ENCODE data around the gene CCT7.
"Not testable (repeated sequence)": the region's sequence is repeated elsewhere in the genome, so short reads cannot be mapped to it uniquely, and the experiment has no call there.

The CCT7 gene

GRCh38 chr2:73233932-73234832 is at the start of gene CCT7:
Gene CCT7 (plus strand): TSS chr2:73234308. CDS start chr2:73234379, 71 bp downstream.
- DNase-seq, result peak; percentile 97

DNA sequence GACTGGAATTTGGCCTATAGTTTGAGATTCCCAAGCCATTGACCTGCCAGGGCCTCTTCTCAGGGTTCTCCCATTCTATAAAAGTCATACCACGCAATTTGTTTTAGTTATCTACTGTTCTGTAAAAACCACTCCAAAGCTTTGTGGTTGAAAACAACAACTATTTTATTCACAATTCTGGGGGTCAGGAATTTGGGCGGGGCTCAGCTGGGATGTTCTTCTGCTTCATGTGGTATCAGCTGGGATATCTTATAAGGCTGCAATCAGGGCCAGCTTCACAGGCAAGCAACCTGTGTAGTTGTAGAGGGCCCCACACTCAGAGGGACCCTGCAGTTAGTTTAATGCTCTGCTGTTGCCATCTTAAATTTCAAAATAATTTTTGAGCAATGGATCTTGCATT is 48.1 kb upstream of the CCT7 start:
- DNase-seq, result no peak

GRCh38 chr2:73187549-73187948 is 46.6 kb upstream of the CCT7 start:
- DNase-seq, result no peak

DNA sequence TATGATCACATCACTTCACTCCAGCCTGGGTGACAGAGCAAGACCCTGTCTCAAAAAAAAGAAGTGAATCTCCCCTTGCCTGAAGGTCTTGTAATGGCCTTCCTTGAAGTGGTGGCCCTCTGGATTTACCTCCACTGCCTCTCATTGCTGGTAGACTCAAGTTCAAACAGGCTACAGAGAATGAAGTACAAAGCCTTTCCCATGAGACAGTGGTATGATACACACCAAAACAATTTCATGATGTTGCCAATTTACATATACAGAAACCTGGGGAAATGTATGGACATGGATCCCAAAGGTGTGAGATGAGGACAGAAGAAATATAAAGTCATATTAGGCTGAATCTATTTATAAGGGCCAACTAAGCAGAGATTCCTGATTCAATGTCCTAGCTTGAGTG is 36.5 kb upstream of the CCT7 start:
- no peak for DNase-seq

DNA sequence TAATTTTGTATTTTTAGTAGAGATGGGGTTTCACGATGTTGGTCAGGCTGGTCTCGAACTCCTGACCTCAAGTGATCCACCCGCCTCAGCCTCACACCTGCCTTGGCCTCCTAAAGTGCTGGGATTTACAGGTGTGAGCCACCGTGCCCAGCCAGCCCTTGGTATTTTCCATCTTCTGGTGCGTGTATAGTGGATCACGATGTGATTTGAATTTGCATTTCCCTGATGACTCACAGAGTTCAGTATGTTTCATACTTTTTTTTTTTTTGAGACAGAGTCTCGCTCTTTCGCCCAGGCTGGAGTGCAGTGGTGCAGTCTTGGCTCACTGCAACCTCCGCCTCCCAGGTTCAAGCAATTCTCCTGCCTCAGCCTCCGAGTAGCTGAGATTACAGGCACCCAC is 33.8 kb upstream of the CCT7 start:
- not testable (repeated sequence) for DNase-seq

DNA sequence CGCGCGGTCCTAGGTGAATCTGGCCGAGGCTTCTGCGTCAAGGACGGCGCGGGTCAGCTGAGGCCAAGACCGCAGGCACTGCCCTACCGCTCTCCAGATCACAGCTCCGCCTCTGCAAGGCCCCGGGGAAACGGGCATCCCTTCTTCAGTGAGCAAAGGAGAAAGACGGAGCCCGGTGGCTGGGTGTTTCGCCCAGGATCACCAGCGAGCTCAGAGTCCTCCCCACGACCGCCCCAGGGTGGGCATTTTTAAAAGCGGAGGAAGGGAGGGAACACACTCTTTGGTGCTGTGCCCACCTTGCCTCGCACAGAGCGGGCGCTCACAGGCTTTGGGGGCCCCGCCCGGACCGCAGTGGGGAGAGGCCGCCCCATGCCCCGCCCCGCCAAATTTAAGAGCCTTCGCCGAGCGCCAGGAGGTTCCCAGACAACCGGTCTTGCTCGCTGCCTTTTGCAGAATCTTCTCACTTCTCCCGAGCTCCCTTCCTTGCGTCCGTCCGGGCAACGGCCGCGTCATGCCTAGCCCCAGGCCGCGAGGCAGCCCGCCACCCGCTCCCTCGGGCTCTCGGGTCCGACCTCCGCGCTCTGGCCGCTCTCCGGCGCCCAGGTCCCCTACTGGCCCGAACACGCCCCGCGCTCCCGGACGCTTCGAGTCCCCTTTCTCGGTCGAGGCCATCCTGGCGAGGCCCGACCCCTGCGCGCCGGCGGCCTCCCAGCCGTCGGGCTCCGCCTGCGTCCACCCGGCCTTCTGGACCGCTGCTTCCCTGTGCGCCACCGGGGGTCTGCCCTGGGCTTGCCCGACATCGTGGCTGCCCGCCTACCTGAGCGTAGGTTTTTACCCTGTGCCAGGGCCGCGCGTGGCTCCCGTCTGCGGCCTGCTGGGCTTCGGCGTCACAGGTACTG is 31.7 kb upstream of the CCT7 start, which contains the start of gene NOTO:
TSS of gene NOTO (plus strand) at position 419 of the 899 bp plus-strand sequence. CDS start at position 512, 93 bp downstream.
- DNase-seq, result peak; percentile 50

- DNase-seq, result peak; percentile 50
These were observed 30.9 kb upstream of the CCT7 start for GRCh38 chr2:73203055-73203681.

DNA sequence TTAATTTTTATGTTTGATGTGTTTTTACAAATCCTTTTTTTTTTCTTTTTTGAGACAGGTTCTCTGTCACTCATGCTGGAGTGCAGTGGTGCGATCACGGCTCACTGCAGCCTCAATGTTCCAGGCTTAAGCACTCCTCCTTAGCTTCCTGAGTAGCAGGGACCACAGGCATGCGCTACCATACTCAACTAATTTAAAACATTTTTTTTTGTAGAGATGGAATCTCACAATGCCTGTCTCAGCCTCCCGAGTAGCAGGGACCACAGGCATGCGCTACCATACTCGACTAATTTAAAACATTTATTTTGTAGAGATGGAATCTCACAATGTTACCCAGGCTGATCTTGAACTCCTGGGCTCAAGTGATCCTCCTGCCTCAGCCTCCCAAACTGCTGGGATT is 28.5 kb upstream of the CCT7 start:
- peak; percentile 4 for DNase-seq

DNA sequence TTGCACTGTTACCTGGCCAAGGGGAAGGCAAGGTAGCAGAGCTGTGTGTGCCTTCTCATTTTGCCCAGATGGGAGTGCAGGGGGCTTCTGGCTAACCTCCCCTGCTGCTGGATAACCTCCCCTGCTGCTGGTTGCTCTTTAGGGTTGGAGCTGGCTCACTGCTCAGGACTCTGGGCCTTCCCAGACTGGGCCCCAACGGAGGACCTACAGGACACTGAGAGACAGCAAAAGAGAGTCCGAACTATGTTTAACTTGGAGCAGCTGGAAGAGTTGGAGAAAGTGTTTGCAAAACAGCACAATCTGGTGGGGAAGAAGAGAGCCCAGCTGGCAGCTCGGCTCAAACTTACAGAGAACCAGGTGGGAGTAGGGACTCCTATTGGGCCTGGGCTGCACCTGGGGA is 25.9 kb upstream of the CCT7 start:
- DNase-seq, result no peak

- DNase-seq, result no peak
These were observed 24.1 kb upstream of the CCT7 start for GRCh38 chr2:73210019-73210418.

DNA sequence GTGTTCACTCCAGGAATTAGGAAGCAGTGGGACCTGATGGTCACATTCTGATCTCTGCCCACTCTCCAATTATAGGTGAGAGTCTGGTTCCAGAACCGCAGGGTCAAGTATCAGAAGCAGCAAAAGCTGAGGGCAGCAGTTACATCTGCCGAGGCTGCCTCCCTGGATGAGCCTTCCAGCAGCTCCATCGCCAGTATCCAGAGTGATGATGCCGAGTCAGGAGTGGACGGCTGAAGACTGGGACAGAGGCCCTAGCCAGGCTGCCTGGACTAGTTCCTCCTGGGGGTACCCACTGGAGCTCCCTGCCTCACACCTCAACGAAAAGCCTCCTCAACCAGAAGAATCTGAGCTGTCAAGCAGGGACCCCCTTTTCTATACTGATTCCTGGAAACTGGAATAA is 23.4 kb upstream of the CCT7 start:
- no peak for DNase-seq

- DNase-seq, result no peak
These were observed 22.0 kb upstream of the CCT7 start for GRCh38 chr2:73212098-73212447.

DNA sequence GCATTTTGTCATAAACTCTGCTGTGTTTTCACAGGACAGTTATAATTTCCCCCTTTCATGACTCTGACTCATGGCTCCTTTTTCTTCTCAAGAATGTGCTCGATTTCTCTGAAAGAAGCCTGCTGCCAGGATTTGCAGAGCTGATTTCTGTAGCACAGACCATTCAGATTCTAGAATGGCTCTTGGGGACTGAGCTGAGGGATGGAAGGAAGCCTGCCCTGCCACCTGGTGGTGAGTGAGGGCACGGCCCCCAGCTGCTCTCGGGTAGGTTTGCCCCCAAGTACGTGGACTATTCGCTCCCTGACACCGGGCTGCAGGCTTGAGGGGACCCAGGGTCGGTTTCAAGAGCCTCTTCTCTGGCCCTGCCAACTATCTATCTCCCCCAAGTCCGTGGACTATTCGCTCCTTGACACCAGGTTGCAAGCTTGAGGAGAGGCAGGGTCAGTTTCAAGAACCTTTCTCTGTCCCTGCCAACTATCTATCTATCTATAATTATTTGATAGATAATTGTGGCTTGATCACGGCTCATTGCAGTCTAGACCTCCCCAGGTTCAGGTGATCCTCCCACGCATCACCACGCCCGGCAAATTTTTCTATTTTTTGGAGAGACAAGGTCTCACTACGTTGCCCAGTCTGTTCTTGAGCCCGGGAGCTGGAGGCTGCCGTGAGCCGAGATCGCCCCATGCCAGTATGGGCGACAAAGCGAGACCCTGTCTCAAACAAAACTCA is 21.5 kb upstream of the CCT7 start:
- peak; percentile 84 for DNase-seq

DNA sequence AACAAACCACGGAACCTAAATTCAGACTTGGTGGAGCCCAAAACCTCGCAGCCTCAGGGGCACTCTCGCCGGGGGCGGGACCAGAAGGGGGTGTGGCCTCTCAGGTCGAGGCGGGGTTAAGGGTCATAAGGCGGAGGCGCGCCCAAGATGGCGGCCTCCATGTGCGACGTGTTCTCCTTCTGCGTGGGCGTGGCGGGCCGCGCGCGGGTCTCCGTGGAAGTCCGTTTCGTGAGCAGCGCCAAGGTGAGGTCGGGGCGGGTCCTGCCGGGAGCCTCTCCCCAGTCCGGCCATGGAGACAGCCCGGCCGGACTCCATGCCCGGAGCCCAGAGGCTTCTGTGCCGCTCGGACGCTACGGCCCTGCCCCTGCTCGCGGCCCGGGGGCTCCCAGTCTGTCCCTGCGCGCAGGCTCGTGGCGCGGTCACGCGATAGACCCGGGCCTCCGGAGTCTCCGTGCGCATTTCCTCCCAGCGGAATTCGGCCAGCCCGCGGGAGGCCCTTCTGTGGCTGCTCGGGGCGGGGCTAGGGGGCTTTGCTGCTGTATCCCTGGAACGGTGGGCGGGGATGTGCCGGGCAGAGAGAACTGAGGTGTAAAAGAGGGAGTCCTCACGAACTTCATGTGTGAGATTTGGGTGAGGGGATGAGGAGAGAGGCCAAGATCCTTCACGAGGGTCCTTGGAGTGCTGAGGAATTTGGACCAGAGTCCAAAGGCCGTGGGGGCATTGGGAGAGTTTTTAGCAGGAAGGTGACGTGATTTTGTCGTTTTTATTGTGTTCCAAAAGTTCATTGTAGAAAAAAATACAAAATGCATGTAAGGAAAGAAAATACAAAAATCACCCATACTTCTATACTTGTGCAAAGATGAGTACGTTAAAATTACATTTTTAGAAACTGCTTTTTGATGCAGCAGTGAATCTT is 19.7 kb upstream of the CCT7 start, which contains the start of gene SMYD5:
TSS of gene SMYD5 (plus strand) at position 126 of the 916 bp plus-strand sequence. CDS start at position 148, 22 bp downstream.
- DNase-seq, result peak; percentile 93

DNA sequence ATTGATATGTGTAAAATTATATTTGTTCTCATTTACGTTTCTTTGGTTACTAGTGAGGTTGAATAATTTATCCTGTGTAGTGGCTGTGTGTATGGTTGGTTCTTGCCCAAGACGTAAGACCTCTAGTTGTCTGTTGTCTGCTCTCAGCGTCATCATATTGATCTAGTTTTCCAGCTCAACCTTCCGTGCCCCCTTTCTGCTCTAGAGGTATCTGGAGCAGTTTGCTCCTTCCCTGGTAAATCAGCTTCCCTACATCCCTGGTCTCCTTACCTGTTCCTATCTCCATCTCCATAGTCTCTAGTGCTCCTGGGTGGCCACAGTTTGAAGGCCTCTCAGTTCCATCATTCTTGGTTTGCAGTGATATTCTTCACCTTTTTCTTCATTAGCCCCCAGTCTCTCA is 18.9 kb upstream of the CCT7 start:
- DNase-seq, result peak; percentile 11

GRCh38 chr2:73217160-73217559 is 16.9 kb upstream of the CCT7 start:
- DNase-seq, result no peak

DNA sequence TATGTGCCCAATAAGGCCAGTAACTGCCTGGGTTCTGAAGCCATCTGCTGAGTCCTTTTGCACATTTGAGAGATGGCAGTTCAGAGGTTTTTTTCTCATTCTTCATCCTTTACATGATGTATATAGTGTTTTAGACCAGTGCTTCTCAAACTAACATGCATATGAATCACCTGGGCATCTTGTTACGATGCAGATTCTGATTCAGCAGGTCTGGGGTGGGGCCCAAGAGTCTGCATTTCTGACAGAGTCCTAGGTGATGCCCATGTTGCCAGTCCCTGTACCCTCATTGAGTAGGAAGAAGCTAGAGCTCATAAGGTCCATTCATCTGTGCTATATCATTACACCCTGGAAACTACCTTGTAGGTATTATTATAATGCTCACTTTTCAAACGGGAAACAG is 16.3 kb upstream of the CCT7 start:
- DNase-seq, result no peak

DNA sequence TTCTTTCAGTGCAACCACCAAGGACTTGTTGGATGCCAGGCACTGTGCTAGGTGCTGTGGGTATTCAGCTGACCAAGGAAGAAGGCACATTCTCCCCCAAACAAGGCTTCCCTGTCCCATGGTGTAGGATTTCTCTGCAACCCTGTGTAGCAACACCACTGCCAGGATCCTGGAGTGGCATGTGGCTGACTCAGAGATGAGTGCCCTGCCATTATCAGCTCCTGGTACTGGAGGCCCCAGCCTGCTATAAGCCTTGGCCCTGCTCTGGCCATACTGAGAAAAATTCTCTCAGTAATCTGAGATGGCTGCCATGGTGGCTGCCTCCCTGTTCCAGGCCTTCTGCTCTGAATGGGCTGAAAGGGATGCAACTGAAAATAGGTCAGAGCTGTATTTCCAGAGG is 15.8 kb upstream of the CCT7 start:
- DNase-seq, result no peak

GRCh38 chr2:73223821-73224220 is 10.3 kb upstream of the CCT7 start:
- DNase-seq, result no peak

DNA sequence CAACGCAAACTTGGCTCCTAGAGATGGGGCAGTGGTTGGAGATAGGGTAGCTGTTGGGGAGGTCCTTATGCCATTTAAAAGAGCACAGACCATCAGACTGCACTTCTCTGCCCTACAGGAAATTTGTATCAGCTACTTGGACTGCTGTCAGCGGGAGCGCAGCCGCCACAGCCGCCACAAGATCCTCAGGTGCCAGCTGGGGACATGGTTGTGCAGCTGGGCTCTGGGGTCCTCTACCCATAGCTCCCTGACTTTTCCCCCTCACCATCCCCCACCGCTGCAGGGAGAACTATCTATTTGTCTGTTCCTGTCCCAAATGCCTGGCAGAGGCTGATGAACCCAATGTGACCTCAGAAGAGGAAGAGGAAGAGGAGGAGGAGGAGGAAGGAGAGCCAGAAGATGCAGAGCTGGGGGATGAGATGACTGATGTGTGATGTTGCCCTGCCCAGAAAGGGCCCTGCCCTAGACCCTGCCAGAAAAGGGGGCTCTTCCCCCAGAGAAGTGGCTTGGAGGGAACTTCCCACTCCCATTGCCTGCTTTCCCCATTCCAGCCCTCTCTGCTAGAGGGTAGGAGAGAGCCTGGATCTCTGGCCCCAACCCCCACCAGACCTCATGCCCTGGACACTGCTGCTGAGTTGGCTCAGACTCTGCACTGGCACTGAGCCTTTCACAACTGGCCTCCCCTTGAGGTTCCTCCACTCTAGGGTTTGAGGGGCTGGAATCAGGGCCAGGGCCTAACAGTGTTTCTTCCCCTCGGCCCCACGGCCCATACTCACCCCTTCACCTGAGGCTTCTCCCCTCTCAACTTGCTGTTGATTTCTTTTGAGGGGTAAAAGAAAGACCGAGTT is 8.4 kb upstream of the CCT7 start:
- DNase-seq, result no peak

Data from eye (tissue), 1 donor.